ENCODE data around the gene NRL.

NRL gene

DNA sequence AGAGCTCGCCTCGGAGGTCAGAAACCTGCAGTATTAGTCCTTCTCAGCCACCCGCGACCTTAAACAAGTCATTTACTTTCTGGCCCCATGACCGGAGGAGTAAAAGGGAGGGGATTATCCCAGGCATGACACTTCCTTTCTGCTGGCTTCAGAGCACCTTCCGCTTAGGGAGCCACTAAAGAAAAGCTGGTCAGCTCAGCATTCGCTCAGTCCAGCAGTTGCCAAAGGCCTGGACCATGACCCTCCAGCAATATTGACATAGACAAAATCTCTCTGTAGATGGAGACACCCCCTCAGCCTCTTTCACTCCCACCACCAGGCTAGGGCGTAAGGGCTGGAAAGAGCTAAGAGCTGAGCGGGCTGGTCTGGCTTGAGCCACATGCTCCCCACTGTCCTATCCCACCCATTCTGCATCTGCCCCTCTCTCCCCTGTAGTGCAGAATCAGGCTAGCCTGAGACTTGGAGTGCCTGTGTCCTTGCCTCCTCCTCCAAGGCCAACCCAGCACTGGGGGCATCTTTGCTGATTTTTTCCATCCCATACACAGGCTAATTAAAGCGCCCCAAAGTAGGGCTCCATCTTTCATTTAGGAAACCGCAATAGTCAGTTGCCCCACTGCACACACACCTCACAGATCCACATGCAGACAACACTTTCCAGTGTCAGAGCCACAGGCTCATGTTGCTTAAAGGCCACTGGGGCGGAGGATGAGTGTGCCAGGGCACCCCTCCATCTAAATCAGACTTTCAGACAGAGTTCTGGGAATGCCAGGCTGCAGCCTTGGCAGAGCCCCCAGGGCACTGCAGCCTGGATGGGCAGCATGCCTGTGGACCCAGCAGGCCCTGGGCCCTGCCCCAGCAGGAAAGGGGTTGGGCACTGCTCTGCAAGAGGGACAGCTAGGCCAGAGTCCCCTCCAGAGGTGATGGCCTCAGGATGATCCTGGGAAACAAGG lies 47.3 kb downstream of the NRL start:
- no peaks in the 10 kb centered on the region for H3F3A ChIP-seq (ENCODE audit: low read depth)
- no peaks in the 10 kb centered on the region for H4K20me1 ChIP-seq (ENCODE audit: insufficient read depth, low read length, poor library complexity, severe bottlenecking)
- no peak overlapping the region for H3K4me3 ChIP-seq (ENCODE audit: low read length, poor library complexity, severe bottlenecking)
- no peak for TF ChIP-seq EZH2phosphoT487 (IDR thresholded peaks at IDR 0.05; ENCODE audit: borderline replicate concordance)
- TF ChIP-seq, protein P1, sequence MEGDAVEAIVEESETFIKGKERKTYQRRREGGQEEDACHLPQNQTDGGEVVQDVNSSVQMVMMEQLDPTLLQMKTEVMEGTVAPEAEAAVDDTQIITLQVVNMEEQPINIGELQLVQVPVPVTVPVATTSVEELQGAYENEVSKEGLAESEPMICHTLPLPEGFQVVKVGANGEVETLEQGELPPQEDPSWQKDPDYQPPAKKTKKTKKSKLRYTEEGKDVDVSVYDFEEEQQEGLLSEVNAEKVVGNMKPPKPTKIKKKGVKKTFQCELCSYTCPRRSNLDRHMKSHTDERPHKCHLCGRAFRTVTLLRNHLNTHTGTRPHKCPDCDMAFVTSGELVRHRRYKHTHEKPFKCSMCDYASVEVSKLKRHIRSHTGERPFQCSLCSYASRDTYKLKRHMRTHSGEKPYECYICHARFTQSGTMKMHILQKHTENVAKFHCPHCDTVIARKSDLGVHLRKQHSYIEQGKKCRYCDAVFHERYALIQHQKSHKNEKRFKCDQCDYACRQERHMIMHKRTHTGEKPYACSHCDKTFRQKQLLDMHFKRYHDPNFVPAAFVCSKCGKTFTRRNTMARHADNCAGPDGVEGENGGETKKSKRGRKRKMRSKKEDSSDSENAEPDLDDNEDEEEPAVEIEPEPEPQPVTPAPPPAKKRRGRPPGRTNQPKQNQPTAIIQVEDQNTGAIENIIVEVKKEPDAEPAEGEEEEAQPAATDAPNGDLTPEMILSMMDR (conservative IDR thresholded peaks at IDR 0.05; ENCODE audit: low read length), result no peak
- H3K9ac ChIP-seq (ENCODE audit: low read depth, low read length, poor library complexity, severe bottlenecking), result no peak overlapping the region
- H3K9me2 ChIP-seq (replicated peaks; ENCODE audit: low read depth, low read length), result no peaks in the 10 kb centered on the region
- H3K79me2 ChIP-seq (ENCODE audit: insufficient read depth, low read length), result no peaks in the 10 kb centered on the region
- no peak overlapping the region for H2AFZ ChIP-seq (ENCODE audit: low read length)
- H3K36me3 ChIP-seq (ENCODE audit: insufficient read depth, low read length), result no peaks in the 10 kb centered on the region
- no peak overlapping the region for H3K4me2 ChIP-seq (ENCODE audit: low read depth, low read length, poor library complexity, severe bottlenecking)
- no peaks in the 10 kb centered on the region for H3K27me3 ChIP-seq (ENCODE audit: insufficient read depth, low read length, poor library complexity, severe bottlenecking)
- H3K9me3 ChIP-seq (ENCODE audit: insufficient read depth, low read depth, low read length), result no peaks in the 10 kb centered on the region
- H3K4me1 ChIP-seq (ENCODE audit: insufficient read depth, low read length, poor library complexity, severe bottlenecking), result no peaks in the 10 kb centered on the region

DNA sequence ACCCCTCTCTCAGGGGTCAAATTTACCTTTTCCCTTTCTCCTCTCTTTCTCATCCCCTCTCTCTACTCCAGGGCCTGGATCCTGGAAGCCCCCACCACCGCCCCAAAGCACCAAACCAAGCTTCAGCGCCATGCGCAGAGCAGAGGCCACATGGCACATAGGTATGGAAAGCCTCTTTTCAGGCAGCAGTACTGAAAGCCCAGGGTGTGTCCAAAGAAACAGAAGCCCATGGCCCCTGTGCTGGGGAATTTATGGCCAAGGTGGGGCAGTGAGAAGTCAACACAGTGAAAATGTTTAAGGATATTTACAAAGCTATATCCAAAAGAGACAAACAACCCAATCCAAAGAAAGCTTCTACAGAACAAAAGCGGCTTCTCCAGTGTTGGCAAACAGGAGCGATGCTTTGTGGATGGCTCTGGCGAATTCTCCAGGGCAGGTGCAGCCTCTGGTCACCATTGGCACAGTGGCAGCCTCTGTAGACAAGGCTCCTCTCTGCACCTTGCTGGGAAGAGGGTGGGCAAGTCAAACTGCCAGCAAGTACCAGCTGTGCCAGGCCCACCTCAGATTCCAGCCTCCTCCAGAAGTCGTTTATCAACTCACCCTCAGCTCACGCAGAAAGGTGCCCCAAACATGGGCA lies 48.1 kb downstream of the NRL start:
- Histone ChIP-seq H3K27me3 (ENCODE audit: insufficient read depth, low read length, poor library complexity, severe bottlenecking) (no peaks in the 10 kb centered on the region), H3K4me2 (ENCODE audit: low read depth, low read length, poor library complexity, severe bottlenecking) (no peak overlapping the region), H3K9me2 (replicated peaks; ENCODE audit: low read depth, low read length) (no peaks in the 10 kb centered on the region), H3K4me1 (ENCODE audit: insufficient read depth, low read length, poor library complexity, severe bottlenecking) (no peaks in the 10 kb centered on the region), H3K4me3 (ENCODE audit: low read length, poor library complexity, severe bottlenecking) (no peak overlapping the region), H3K9ac (ENCODE audit: low read depth, low read length, poor library complexity, severe bottlenecking) (no peak overlapping the region), H3F3A (ENCODE audit: low read depth) (no peaks in the 10 kb centered on the region), H3K9me3 (ENCODE audit: insufficient read depth, low read depth, low read length) (no peaks in the 10 kb centered on the region), H3K79me2 (ENCODE audit: insufficient read depth, low read length) (no peaks in the 10 kb centered on the region), H2AFZ (ENCODE audit: low read length) (no peak overlapping the region), H3K36me3 (ENCODE audit: insufficient read depth, low read length) (no peaks in the 10 kb centered on the region), H4K20me1 (ENCODE audit: insufficient read depth, low read length, poor library complexity, severe bottlenecking) (no peaks in the 10 kb centered on the region)
- no peak for TF ChIP-seq EZH2phosphoT487 (IDR thresholded peaks at IDR 0.05; ENCODE audit: borderline replicate concordance)
- TF ChIP-seq, protein P1 (conservative IDR thresholded peaks at IDR 0.05; ENCODE audit: low read length), result no peak

DNA sequence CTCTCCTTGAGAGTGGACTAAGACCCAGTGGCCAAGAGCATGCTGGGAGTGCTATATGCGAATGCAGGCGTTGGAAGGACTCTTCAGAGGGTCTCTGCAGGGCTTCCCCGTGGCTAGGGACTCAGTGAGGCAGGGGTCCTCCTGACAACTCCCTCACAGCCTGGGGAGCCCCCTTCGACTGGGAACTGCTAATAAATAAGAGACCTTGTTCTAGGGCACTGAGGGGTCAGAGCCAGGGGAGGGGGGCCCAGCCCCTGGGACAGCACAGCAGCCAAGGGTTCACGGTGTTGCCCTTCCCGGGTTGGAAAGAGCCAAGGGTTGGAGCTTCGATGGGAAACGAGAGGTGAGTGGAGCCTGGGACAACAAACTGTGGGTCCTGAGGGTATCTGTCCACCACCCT lies 49.3 kb downstream of the NRL start:
- Histone ChIP-seq H3K79me2 (ENCODE audit: insufficient read depth, low read length) (no peaks in the 10 kb centered on the region), H3K4me2 (ENCODE audit: low read depth, low read length, poor library complexity, severe bottlenecking) (no peak overlapping the region), H3K9me2 (replicated peaks; ENCODE audit: low read depth, low read length) (no peaks in the 10 kb centered on the region), H3K36me3 (ENCODE audit: insufficient read depth, low read length) (no peaks in the 10 kb centered on the region), H3K4me3 (ENCODE audit: low read length, poor library complexity, severe bottlenecking) (no peak overlapping the region), H3K9me3 (ENCODE audit: insufficient read depth, low read depth, low read length) (no peaks in the 10 kb centered on the region), H3K27me3 (ENCODE audit: insufficient read depth, low read length, poor library complexity, severe bottlenecking) (no peaks in the 10 kb centered on the region), H3K9ac (ENCODE audit: low read depth, low read length, poor library complexity, severe bottlenecking) (no peak overlapping the region), H3F3A (ENCODE audit: low read depth) (no peaks in the 10 kb centered on the region), H4K20me1 (ENCODE audit: insufficient read depth, low read length, poor library complexity, severe bottlenecking) (no peaks in the 10 kb centered on the region), H3K4me1 (ENCODE audit: insufficient read depth, low read length, poor library complexity, severe bottlenecking) (no peaks in the 10 kb centered on the region), H2AFZ (ENCODE audit: low read length) (no peak overlapping the region)
- TF ChIP-seq, protein P1 (conservative IDR thresholded peaks at IDR 0.05; ENCODE audit: low read length), result no peak
- no peak for TF ChIP-seq EZH2phosphoT487 (IDR thresholded peaks at IDR 0.05; ENCODE audit: borderline replicate concordance)
